HG03280 (cell line): Measurements from ENCODE around the gene SPNS2.

ENCODE experiments used
- ATAC-seq: cut with Tn5 transposase; IDR thresholded peaks from one replicate; pipeline ENCODE4 v1.9.1; 2021; ENCODE audit warnings: mild to moderate bottlenecking, moderate library complexity; ENCODE audit not compliant: unreplicated experiment

The SPNS2 gene

GRCh38 chr17:4548721-4549531 is 50.2 kb downstream of the SPNS2 start:
- no peak for ATAC-seq

- no peak for ATAC-seq
These were observed 51.3 kb downstream of the SPNS2 start for GRCh38 chr17:4549781-4550533.

- no peak for ATAC-seq
These were observed 51.9 kb downstream of the SPNS2 start for GRCh38 chr17:4550534-4551039.

GRCh38 chr17:4551141-4551540 is 52.5 kb downstream of the SPNS2 start:
- ATAC-seq = no peak

- ATAC-seq = no peak
These were observed 53.3 kb downstream of the SPNS2 start for GRCh38 chr17:4551796-4552525.

- no peak for ATAC-seq
These were observed 55.0 kb downstream of the SPNS2 start for GRCh38 chr17:4553669-4554068.

GRCh38 chr17:4554441-4554996 is 55.8 kb downstream of the SPNS2 start:
- ATAC-seq = peak; percentile 16

- ATAC-seq = peak; percentile 87
These were observed 56.5 kb downstream of the SPNS2 start, which contains the start of gene MYBBP1A for GRCh38 chr17:4554997-4555799. MYBBP1A (minus strand) TSS chr17:4555384; CDS start chr17:4555324, 60 bp downstream.

GRCh38 chr17:4555873-4556759 is 57.4 kb downstream of the SPNS2 start:
- ATAC-seq = no peak

- ATAC-seq = no peak
These were observed 58.3 kb downstream of the SPNS2 start for GRCh38 chr17:4556996-4557395.

GRCh38 chr17:4557626-4558346 is 59.1 kb downstream of the SPNS2 start:
- ATAC-seq = no peak

- ATAC-seq = no peak
These were observed 59.8 kb downstream of the SPNS2 start for GRCh38 chr17:4558347-4558971.

- ATAC-seq = no peak
These were observed 60.6 kb downstream of the SPNS2 start for GRCh38 chr17:4559139-4559791.

- ATAC-seq = no peak
These were observed 61.3 kb downstream of the SPNS2 start for GRCh38 chr17:4559966-4560365.

GRCh38 chr17:4560421-4560820 is 61.7 kb downstream of the SPNS2 start, which contains the start of gene GGT6:
GGT6 (minus strand) TSS chr17:4560577; CDS start chr17:4560521, 56 bp downstream.
- ATAC-seq = no peak

- ATAC-seq = no peak
These were observed 62.2 kb downstream of the SPNS2 start for GRCh38 chr17:4560837-4561256.
